Caco-2 (cell line): Measurements from ENCODE around the gene PDS5B. TPM values are rescaled to one million over a fixed set of nuclear protein-coding genes. Genes with fewer than 3 reads are reported as not detected.

ENCODE experiments used
- BruUV-seq: library from RNA; stranded (reverse); fragments of 400-500 nt; replicated peaks from 2 replicates; lab custom pipeline; 2021; lab: Mats Ljungman, UMichigan
- CTCF ChIA-PET: fragments of 300-600 bp; sonication (Branson Sonifier 250); formaldehyde crosslinking; loops from one replicate; lab custom pipeline; 2022; ENCODE audit warnings: antibody characterized with exemption; lab: Charles Lee
- POLR2A ChIA-PET: fragments of 300-600 bp; sonication (Branson Sonifier 250); formaldehyde crosslinking; loops from one replicate; lab custom pipeline; 2022; ENCODE audit warnings: antibody characterized with exemption; lab: Charles Lee
- DNase-seq, 2 experiments: peaks; one replicate each; pipeline versions ENCODE4 v3.0.0 to v3.0.0-alpha.2; 2020 to 2022
- H3K27me3 ChIP-seq: replicated peaks from 2 replicates; pipeline ENCODE4 v1.6.0; 2011; ENCODE audit warnings: low read length; ENCODE audit not compliant: control insufficient read depth, insufficient read depth
- H3K36me3 ChIP-seq: 2 replicates; pipeline ENCODE4 v1.5.1; 2011; ENCODE audit warnings: low read length; ENCODE audit not compliant: control insufficient read depth, insufficient read depth
- H3K4me1 ChIP-seq: fragments of 250-450 bp; sonication (Bioruptor Pico); 2 replicates; pipeline ENCODE4 v1.5.1; 2020; ENCODE audit warnings: mild to moderate bottlenecking
- H3K4me3 ChIP-seq: 2 replicates; pipeline ENCODE4 v1.5.1; 2011; ENCODE audit warnings: low read depth, mild to moderate bottlenecking, control low read depth, low read length
- H3K9me3 ChIP-seq: fragments of 250-450 bp; sonication (Bioruptor Pico); 2 replicates; pipeline ENCODE4 v1.5.1; 2020; ENCODE audit warnings: mild to moderate bottlenecking, moderate library complexity
- H3K27ac Mint-ChIP-seq: one replicate; pipeline ENCODE4 v1.8.0; 2022; ENCODE audit warnings: mixed read lengths; ENCODE audit not compliant: unreplicated experiment
- H3K27me3 Mint-ChIP-seq: one replicate; pipeline ENCODE4 v1.8.0; 2022; ENCODE audit warnings: mixed read lengths; ENCODE audit not compliant: insufficient read depth, unreplicated experiment
- H3K36me3 Mint-ChIP-seq: one replicate; pipeline ENCODE4 v1.8.0; 2022; ENCODE audit warnings: mild to moderate bottlenecking, mixed read lengths; ENCODE audit not compliant: insufficient read depth, unreplicated experiment
- H3K4me1 Mint-ChIP-seq: one replicate; pipeline ENCODE4 v1.8.0; 2022; ENCODE audit warnings: low read depth, mixed read lengths; ENCODE audit not compliant: unreplicated experiment
- H3K4me3 Mint-ChIP-seq: one replicate; pipeline ENCODE4 v1.8.0; 2022; ENCODE audit warnings: mild to moderate bottlenecking, moderate library complexity, mixed read lengths; ENCODE audit not compliant: unreplicated experiment
- H3K9me3 Mint-ChIP-seq: one replicate; pipeline ENCODE4 v1.8.0; 2022; ENCODE audit warnings: mixed read lengths; ENCODE audit not compliant: unreplicated experiment
- intact Hi-C: fragments of 100-400 bp; cut with micrococcal nuclease; formaldehyde crosslinking; loops from one replicate; pipeline ENCODE4 v1.10.0; 2022; ENCODE audit not compliant: unreplicated experiment
- total RNA-seq: library from RNA; stranded (reverse); gene quantifications from 2 replicates; pipeline ENCODE4 v1.2.3, GENCODE V29; 2022
- TF ChIP-seq, protein P1 (sequence below), 2 experiments: fragments of 200-600 bp in 1 of 2; IDR thresholded peaks; 1 replicate in 1 of 2; 2 replicates in 1 of 2; pipeline versions ENCODE4 v1.5.1 to v1.8.0; 2011 to 2022; ENCODE audit warnings: antibody characterized with exemption in 1 of 2, control low read depth in 1 of 2, inconsistent platforms in 1 of 2, low read depth in 1 of 2, low read length in 1 of 2, mild to moderate bottlenecking in 1 of 2, moderate library complexity in 1 of 2; ENCODE audit not compliant: insufficient read depth in 1 of 2, severe bottlenecking in 1 of 2, unreplicated experiment in 1 of 2

PDS5B gene
- total RNA-seq, 1 experiment from 2014 or later: 54.9 TPM

DNA sequence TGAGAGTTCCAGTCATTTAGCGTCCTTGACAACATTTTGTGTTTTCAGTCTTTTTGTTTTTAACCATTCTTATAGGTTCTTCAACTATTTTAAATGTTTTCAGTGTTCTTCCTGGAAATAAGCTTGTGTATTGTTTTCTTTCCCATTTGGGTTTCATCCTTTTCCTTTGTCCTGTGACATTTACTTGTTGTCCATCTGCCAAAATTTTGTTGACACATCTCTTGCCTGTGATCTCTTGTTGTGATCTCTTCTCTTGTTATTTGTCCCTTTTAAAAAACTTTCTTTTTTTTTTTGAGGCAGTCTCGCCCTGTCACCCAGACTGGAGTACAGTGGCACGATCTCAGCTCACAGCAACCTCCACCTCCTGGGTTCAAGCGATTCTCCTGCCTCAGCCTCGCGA lies 96.5 kb downstream of the PDS5B start:
- no TSS peak for BruUV-seq
- Mint-ChIP-seq H3K4me1 (no peaks in the 10 kb centered on the region), H3K9me3 (no peaks in the 10 kb centered on the region), H3K36me3 (peaks cover 35% of the 10 kb centered on the region), H3K27ac (no peak overlapping the region), H3K27me3 (no peaks in the 10 kb centered on the region), H3K4me3 (no peak overlapping the region)
- ChIA-PET POLR2A (no interaction called here), CTCF (no interaction called here)
- intact Hi-C loops: no loop called here
- H3K27me3 ChIP-seq: no peaks in the 10 kb centered on the region
- no peaks in the 10 kb centered on the region for H3K9me3 ChIP-seq
- H3K36me3 ChIP-seq: no peaks in the 10 kb centered on the region
- H3K4me3 ChIP-seq: no peak overlapping the region
- H3K4me1 ChIP-seq: no peaks in the 10 kb centered on the region
- TF ChIP-seq, protein P1, sequence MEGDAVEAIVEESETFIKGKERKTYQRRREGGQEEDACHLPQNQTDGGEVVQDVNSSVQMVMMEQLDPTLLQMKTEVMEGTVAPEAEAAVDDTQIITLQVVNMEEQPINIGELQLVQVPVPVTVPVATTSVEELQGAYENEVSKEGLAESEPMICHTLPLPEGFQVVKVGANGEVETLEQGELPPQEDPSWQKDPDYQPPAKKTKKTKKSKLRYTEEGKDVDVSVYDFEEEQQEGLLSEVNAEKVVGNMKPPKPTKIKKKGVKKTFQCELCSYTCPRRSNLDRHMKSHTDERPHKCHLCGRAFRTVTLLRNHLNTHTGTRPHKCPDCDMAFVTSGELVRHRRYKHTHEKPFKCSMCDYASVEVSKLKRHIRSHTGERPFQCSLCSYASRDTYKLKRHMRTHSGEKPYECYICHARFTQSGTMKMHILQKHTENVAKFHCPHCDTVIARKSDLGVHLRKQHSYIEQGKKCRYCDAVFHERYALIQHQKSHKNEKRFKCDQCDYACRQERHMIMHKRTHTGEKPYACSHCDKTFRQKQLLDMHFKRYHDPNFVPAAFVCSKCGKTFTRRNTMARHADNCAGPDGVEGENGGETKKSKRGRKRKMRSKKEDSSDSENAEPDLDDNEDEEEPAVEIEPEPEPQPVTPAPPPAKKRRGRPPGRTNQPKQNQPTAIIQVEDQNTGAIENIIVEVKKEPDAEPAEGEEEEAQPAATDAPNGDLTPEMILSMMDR (IDR thresholded peaks at IDR 0.05; ENCODE audit: insufficient read depth in 1 of 2, low read depth in 1 of 2, low read length in 1 of 2, severe bottlenecking in 1 of 2, unreplicated experiment in 1 of 2): no peak
- DNase-seq: no peak

DNA sequence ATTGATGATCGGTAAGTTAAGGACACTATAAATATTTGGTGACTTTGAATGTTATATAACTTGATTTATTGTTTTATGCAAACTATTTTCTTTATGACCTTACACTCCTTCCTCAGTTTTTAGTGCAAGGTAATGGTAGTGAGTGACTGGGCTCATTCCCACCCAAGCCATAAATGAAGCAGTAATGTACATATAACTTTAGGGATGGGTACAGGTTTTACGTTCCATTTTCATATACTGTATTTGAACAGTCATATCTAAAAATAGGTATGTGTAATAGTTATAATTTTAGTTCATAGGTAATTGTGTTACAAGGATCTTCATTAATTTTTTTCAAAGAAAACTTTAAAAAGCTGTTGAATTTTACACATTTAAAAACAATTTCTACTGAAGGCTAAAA lies 101.0 kb downstream of the PDS5B start:
- peaks cover 19% of the 10 kb centered on the region for H3K36me3 Mint-ChIP-seq
- intact Hi-C loops: no loop called here
- H3K4me1 Mint-ChIP-seq: no peaks in the 10 kb centered on the region
- TF ChIP-seq, protein P1 (IDR thresholded peaks at IDR 0.05; ENCODE audit: insufficient read depth in 1 of 2, low read depth in 1 of 2, low read length in 1 of 2, severe bottlenecking in 1 of 2, unreplicated experiment in 1 of 2): no peak
- no peak overlapping the region for H3K4me3 Mint-ChIP-seq
- ChIA-PET POLR2A (no interaction called here), CTCF (no interaction called here)
- H3K9me3 Mint-ChIP-seq: no peaks in the 10 kb centered on the region
- Histone ChIP-seq H3K9me3 (no peaks in the 10 kb centered on the region), H3K27me3 (no peaks in the 10 kb centered on the region), H3K36me3 (no peaks in the 10 kb centered on the region), H3K4me3 (no peak overlapping the region), H3K4me1 (no peaks in the 10 kb centered on the region)
- BruUV-seq: no TSS peak
- no peaks in the 10 kb centered on the region for H3K27me3 Mint-ChIP-seq
- H3K27ac Mint-ChIP-seq: no peak overlapping the region
- DNase-seq: no peak

DNA sequence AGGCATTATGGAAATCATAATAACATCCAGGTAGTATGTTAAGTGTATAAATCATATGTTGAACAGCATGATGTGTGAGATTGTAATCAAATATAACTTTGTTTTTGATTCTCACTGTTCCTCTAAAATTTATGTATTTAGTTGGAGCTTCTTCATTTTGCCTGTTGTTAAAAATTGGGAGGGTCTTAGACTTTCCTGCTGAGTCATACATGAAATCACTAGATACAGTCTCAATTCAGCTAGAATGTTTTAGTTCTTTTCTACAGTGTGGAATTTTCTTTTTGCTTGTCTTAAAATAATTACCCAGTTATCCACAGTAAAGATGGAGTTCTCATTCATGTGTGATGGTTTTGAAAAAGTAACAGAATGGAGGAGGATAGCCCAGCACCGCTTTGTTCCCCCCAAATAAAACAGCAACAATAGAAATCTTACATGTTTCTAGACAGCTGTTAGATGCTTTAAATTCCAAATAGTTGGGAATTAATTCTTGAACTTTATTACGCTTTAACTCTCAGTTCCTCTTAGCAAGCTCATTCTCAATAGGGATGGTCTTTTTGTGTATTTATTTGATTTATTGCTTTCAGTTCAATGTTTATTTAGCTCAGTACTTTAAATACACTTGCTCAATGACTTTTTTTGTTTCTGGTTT lies 109.5 kb downstream of the PDS5B start:
- CTCF ChIA-PET: no interaction called here
- BruUV-seq: no TSS peak
- TF ChIP-seq, protein P1 (IDR thresholded peaks at IDR 0.05; ENCODE audit: insufficient read depth in 1 of 2, low read depth in 1 of 2, low read length in 1 of 2, severe bottlenecking in 1 of 2, unreplicated experiment in 1 of 2): no peak

More for the DNA sequence above, 109.5 kb downstream of the PDS5B start:
- H3K4me3 ChIP-seq: no peak overlapping the region
- no peak overlapping the region for H3K27ac Mint-ChIP-seq
- H3K4me1 ChIP-seq: no peaks in the 10 kb centered on the region
- H3K27me3 ChIP-seq: no peaks in the 10 kb centered on the region
- DNase-seq: no peak
- no peaks in the 10 kb centered on the region for H3K4me1 Mint-ChIP-seq
- POLR2A ChIA-PET: no interaction called here
- peaks cover 20% of the 10 kb centered on the region for H3K36me3 Mint-ChIP-seq
- H3K9me3 Mint-ChIP-seq: no peaks in the 10 kb centered on the region
- intact Hi-C loops: no loop called here
- H3K4me3 Mint-ChIP-seq: no peak overlapping the region
- no peaks in the 10 kb centered on the region for H3K9me3 ChIP-seq
- H3K36me3 ChIP-seq: no peaks in the 10 kb centered on the region
- no peaks in the 10 kb centered on the region for H3K27me3 Mint-ChIP-seq
